Stimulated activated CD8-positive, alpha-beta memory T cell treated with anti-CD3 and anti-CD28 coated beads, Interleukin-7, amount 100 ng/mL, for 24 hours (primary cell): ENCODE data around the gene DLG3.
A peak's percentile ranks its signal among the peaks of the same experiment; 100 is the strongest.

Source experiments
- DNase-seq: peaks from one replicate; pipeline ENCODE4 v3.0.0-alpha.2; 2020; ENCODE audit warnings: low read depth

Gene DLG3

DNA sequence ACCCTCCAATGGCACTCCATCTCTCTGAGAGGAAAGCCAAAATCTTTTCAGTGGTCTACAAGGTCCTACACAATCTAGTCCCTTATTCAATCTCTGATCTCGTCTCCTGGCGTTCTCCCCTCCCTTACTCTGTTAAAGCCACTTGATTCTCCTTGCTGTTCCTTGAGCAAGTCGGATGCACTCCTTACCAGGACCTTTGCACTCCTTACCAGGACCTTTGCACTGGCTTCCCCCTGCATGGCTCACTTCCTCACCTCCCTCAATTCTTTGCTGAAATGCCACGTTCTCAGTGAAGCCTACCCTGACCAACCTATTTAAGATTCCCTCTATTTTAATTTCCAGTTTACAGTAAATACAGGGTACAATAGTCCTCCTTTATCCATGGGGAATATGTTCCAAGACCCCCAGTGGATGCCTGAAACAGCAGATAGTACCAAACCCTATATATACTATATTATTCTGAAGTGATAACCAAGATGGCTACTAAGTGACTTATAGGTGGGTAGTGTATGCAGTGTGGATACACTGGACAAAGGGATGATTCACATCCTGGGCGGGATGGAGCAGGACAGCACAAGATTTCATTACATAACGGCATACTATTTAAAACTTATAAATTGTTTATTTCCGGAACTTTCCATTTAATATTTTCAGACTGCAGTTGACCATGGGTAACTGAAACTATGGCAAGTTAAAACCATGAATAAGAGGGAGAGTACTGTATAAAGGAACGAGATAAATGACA, 6.5 kb upstream of the DLG3 start:
- DNase-seq, result no peak

- no peak for DNase-seq
These were observed 5.6 kb upstream of the DLG3 start for GRCh38 chrX:70439016-70439415.

- no peak for DNase-seq
These were observed 2.4 kb upstream of the DLG3 start for GRCh38 chrX:70442224-70442623.

GRCh38 chrX:70444946-70445656, 466 bp downstream of the DLG3 start:
- DNase-seq, result no peak

DNA sequence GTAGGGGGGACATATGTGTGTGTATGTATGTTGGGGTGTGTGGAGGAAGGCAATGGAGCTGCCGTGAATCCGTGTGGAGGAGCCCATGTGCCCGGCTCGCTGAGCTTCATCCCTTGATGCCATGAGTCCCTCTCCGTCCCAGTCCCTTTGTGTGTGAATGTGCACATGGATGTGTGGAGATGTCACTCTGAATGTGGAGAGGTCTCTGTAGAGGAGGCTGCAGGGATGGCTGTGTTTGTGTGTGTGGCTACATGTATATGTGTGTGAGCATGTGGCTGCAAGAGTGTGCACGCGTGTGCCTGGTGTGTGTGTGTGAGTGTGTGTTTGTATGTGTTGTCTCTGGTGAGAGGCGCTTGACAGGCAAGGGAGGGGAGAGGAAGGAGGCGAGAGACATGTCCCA, 1.3 kb downstream of the DLG3 start:
- DNase-seq, result no peak

DNA sequence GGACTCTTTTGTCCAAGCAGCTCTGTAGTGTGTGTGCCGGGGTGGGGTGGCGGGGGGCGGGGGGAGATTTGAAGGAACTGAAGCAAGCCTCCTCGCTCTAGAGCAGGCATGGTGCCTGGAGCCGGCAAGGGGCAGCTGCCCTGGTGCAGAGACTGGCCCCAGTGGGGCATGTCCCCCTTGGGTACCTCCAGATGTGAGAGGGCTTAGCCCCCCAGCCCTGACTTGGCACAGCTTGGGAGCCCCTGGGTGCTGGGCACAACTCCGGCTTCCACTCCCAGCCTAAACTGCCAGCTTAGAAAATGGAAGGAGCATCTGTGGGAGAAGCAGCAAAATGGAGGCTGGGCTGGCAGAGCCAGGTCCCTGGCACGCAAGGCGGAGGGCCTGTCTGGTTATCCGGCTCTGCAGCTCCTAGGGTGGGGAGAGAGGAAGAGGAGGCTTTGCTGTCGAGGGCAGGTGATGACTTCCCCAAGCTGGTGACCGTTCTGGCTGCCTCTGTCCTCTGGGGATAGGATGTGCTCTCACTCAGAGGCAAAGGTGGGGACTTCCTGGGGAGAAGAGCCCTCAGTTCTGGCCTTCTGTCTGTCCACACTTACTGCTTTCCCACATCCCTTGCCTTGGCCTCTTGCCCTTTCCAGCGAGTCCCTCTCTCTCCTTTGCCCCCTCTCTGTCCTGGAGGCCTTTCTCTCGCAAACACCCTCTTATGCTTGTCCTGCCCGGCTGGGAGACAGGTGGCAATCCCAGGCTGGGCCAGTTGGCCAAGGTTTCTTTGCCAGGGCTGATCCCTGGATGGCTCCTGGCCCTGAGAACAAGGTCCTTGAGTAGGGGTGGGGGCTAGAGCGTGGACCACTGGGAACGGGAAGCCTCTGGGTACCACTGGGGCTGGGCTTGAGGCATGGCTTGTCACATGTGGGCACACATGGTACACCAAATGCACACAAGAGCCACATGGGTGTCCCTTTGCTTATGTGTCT, 2.0 kb downstream of the DLG3 start:
- DNase-seq, result no peak

DNA sequence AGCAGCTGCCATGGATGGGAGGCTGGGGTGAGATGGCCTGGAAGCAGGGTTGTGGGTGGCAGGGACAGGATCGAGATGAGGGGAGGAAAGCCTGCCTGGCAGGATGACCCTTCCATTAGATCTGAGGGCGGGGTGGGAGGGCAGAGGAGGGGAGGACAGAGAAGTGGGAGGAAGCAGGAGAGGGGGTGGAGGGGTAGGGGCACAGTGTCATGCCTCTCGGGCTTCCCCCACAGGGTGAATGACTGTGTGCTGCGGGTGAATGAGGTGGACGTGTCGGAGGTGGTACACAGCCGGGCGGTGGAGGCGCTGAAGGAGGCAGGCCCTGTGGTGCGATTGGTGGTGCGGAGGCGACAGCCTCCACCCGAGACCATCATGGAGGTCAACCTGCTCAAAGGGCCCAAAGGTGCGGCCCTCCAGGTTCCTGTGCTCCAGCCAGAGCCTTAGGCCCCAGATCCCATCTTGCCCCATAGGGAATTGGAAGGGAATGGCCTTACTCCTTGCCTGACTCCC, 4.9 kb downstream of the DLG3 start:
- DNase-seq, result no peak

DNA sequence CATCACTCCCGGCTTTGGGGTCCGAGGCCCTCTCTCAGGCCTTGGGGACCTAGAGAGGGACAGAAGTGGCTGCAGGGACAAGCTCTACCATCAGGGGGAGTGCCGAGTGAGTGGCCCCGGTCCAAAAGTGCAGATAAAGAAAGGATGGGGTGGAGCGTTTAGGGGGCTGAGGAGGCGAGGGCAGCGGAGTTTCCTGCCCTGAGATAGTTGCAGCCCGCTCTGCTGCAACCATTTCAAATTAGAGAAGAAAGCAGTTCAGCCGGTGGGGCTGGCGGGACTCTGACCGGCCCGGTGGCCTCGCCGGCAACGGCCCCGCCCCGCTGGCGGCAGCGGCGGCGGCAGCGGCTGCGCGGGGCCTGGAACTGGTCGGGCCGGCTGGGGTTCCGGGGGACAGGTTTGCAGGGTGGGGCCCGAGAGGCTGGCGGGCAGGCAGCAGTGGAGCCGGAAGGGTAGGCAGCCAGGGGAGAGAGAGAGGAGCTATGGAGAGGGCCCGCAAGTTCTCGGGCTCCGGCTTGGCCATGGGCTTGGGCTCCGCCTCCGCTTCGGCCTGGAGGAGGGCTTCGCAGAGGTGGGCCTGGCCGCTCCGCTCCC, 7.6 kb downstream of the DLG3 start:
- DNase-seq, result peak; percentile 26

DNA sequence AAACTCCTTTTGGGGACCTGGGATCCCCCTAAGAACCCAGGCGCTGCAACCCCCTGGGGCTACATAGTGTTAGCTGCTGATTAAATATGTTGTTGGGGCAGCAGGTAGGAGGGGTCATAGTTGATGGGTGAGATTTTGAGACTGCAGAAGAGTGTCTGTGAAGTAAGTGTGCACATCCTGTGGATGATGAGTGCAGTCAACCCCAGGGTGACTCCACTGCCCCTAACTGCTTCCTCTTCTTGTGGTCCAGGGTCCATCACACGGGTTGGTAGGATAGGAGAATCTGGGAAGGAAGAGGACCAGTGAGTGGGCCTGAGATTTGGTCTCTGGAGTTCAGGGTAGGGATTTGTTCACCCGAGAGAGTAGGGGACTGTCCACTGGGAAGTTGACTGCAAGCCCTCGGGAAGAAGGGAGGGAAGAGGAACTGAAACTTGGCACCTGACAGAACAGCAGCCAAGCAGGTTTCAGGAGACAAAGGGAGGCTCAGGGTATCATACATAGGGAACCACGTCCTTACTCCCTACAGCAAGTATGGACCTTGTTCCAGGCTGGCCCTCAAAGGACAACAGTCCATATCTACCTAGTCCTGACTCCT, 8.5 kb downstream of the DLG3 start:
- DNase-seq, result no peak

DNA sequence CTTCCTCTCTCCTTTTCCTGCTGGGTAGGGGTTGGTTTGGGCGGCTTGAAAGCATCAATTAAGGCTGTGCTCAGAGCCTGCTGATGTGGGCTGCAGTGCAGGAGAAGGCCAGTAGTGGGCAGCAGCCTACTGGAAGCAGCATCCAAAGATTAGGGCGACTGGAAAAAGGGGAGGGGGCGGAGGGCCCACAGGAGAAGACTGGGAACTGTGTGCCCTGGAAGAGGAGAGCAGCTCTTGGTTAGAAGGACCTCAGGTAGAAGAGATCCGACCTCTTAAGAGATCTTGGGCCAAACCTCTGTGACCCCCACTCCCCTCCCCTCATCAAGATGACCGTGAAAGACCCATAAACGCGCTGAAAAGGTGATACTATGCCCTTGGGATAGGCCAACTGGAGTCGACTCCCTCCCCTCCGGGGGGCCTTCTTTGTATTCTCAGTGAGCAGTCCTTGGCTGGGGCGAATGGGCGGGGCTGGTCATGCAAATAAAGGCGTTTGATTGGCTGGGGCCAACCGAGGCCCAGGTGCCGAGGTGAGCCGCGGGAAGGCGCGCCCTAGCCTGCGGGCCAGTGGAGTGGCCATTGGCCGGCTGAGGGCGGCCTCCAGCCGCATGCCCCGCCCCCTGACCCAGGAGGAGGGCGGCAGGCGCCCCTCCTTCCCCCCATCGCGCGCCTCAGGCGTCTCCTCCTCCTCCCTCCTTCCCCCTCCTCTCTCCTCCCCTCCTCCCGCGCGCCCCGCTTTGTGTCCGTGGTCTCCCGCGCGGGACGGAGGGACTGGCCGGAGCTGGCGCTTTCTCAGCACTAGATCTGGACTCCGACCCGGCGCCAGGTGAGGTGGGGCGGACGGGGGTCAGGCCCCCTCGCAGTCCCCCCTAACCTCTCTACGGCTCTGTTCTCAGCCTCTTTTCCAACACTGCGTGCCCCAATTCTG, 10.1 kb downstream of the DLG3 start:
- DNase-seq, result peak; percentile 30

DNA sequence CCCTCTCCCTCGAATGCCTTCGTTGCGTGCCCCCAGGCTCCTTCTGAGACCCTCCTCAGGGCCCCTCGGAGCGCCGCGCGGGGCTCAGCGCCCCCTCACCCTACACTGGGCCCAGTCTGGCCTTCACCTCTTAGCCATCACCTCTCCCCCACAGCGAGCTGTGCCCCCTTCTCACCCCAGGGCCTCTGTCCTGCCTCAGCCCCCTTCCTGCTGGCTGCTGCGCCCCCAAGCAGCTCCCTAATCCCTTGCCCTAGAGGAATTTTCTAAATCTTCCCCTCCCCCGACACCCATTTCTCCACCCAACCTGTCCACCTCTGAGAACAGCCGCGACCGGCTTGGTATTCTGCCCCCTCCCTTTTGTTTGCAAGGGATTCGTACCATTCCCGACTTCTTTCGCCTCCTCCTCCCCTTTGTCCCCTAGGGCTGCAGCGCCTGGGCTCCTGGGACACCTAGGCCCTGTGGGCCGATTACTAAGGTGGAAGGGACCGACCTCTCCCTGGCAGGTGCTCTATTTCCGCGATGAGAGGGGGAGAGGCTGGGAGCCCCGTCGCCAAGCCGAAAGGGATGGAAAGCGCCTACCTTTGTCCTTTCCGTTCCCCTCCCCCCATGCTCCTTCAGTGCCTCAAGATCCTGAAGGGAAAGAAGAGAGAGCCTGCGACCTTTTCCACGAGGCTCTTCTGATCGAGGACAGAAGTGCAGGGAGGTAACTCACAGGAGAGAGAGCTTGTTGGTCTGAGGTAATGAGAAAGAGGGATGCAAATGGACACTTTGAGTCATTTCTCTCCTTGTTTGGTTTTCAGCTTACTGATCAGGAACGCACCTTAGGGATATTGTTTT, 10.9 kb downstream of the DLG3 start:
- DNase-seq, result no peak

- no peak for DNase-seq
These were observed 11.6 kb downstream of the DLG3 start for GRCh38 chrX:70456256-70456655.

DNA sequence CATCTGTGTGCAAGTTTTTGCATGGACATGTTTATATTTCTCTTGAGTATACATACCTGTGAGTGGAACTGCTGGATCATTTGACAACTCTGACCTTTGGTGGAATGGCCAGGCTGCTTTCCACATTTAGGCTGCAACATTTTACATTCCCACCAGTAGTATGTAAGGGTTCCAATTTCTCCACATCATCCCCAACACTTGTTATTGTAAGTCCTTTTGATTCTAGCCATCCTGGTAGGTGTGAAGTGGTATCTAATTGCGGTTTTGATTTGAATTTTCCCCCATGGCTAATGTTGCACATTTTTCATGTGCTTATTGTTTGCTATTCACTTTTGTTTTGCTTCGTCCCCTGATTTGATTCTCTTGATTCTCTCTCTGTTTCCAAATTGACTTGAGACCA, 16.4 kb downstream of the DLG3 start:
- no peak for DNase-seq

DNA sequence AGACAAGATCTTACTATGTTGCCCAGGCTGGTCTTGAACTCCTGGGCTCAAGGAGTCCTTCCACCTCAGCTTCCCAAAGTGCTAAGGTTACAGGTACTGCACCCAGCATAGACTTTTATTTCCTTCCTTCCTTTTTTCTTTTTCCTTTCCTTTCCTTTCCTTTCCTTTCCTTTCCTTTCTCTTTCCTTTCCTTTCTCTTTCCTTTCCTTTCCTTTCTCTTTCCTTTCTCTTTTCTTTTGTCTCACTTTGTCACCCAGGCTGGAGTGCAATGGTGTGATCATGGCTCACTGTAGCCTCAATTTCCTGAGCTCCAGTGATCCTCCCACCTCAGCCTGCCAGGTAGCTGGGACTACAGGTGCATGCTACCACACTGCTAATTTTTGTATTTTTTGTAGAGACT, 19.4 kb downstream of the DLG3 start:
- no peak for DNase-seq

DNA sequence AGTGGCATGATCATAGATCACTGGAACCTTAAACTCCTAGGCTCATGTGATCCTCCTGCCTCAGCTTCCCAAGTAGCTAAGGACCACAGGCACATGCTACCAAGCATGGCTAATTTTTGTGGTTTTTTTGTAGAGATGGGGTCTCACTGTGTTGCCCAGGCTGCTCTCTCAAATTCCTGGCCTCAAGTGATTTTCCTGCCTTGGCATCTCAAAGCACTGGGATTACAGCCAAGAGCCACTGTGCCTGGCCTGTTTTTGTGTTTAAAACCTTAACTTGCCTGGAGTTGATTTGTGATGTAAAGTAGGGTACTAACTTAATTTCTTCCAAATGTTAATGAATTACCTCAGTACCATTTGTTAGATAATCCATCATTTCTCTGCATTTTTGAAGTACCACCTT, 22.3 kb downstream of the DLG3 start:
- no peak for DNase-seq

DNA sequence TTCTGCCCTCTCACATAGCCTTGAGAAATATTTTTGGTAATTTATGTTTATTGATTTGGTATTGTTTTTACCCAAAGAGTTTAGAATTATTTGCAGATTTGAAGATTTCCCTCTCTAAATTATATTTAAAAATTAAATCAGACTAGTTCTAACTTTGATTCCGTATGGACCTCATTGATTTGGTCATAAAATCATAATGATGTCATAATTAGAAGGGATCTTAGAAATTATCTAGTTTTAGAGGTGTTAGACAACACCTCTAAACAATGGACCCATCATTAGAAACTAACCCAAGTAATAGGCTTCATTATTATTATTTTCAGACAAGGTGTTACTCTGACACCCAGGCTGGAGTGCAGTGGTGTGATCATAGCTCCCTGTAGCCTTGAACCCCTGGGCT, 24.1 kb downstream of the DLG3 start:
- no peak for DNase-seq

- DNase-seq, result no peak
These were observed 26.2 kb downstream of the DLG3 start for GRCh38 chrX:70470850-70471289.

DNA sequence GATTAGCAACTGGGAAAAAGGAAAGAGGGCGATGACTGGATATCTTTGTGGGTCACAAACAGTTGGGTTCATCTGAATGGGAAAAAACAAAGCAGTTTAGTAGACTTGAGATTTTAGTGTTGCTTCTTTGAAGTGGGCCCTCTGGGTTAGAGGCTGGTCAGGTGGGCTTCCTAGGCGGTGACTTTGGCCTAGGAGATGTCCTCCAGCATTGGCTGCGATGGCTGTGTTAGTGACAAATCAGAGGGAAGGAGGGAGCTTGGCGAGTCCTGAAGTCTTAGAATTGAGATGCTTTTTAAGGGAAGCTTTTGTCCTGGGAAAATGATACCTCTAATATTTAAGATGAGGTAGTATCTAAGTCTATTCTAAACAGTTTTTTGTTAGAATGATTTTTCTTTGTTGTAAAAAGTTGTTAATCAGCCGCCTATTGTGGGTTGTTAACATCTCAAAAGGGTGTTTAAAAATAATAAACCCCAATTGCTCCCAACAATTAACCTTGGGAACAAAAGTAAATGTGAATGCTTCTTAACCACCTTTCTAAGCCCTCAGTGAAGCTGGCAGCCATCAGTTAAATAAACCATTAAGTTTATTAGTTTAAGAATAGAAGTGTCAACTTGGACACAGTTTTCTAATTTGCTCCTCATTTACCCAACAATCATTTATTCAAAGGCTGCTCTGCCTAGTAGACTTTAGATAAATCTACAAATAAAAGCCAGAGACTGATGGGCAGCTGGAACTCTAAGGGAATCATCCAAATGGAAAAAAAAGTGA, 31.7 kb downstream of the DLG3 start:
- no peak for DNase-seq
